Kidney epithelial cell (primary cell): ENCODE measurements around the gene C1QTNF1. TPM values are rescaled to one million over a fixed set of nuclear protein-coding genes. Genes with fewer than 3 reads are reported as not detected.

Source experiments
- DNase-seq: peaks from one replicate; pipeline ENCODE4 v3.0.0-alpha.2; 2010; ENCODE audit warnings: low read depth
- H3K27me3 ChIP-seq: 2 replicates; pipeline ENCODE4 v1.6.0; 2011; ENCODE audit warnings: low read length; ENCODE audit not compliant: control insufficient read depth, insufficient read depth
- H3K36me3 ChIP-seq: 2 replicates; pipeline ENCODE4 v1.5.1; 2011; ENCODE audit warnings: low read length; ENCODE audit not compliant: control insufficient read depth, insufficient read depth
- H3K4me3 ChIP-seq: 2 replicates; pipeline ENCODE4 v1.5.1; 2011; ENCODE audit warnings: low read depth, mild to moderate bottlenecking, control low read depth, low read length
- CTCF ChIP-seq: IDR thresholded peaks from 2 replicates; pipeline ENCODE4 v1.5.1; 2011; ENCODE audit warnings: mild to moderate bottlenecking, moderate library complexity, low read length, control low read depth, inconsistent platforms; ENCODE audit not compliant: insufficient read depth, poor library complexity, severe bottlenecking
- total RNA-seq: library from RNA; depleted of rRNA; stranded (reverse); fragments of >200 nt; gene quantifications from 2 replicates; pipeline ENCODE4 v1.2.3, GENCODE V29; 2015

Gene C1QTNF1
- total RNA-seq, 1 donor from 2014 or later: 4.6 TPM

- H3K36me3 ChIP-seq: peaks cover 1% of the 10 kb centered on the region
- no peak for TF ChIP-seq CTCF
- no peaks in the 10 kb centered on the region for H3K27me3 ChIP-seq
- H3K4me3 ChIP-seq: peak within 1 kb of the TSS; percentile 32
- DNase-seq: peak; percentile 51
Measured at GRCh38 chr17:78979780-78980623, 44.0 kb upstream of the C1QTNF1 start, which contains the start of gene LGALS3BP. Gene LGALS3BP, minus strand, starts transcription at chr17:78979923. Its CDS starts 2,732 bp downstream, at chr17:78977191.

GRCh38 chr17:78980624-78980972 lies 43.4 kb upstream of the C1QTNF1 start:
- peaks cover 1% of the 10 kb centered on the region for H3K36me3 ChIP-seq
- TF ChIP-seq CTCF: no peak
- H3K27me3 ChIP-seq: no peaks in the 10 kb centered on the region
- no peak for DNase-seq
- no peak overlapping the region for H3K4me3 ChIP-seq

- TF ChIP-seq CTCF: no peak
- no peaks in the 10 kb centered on the region for H3K27me3 ChIP-seq
- peaks cover 1% of the 10 kb centered on the region for H3K36me3 ChIP-seq
- DNase-seq: no peak
- H3K4me3 ChIP-seq: no peak overlapping the region
Measured at GRCh38 chr17:78981010-78981888, 42.7 kb upstream of the C1QTNF1 start.

GRCh38 chr17:78985395-78985794 lies 38.6 kb upstream of the C1QTNF1 start:
- H3K36me3 ChIP-seq: no peaks in the 10 kb centered on the region
- H3K4me3 ChIP-seq: no peak overlapping the region
- H3K27me3 ChIP-seq: no peaks in the 10 kb centered on the region
- TF ChIP-seq CTCF: no peak
- DNase-seq: no peak

- no peaks in the 10 kb centered on the region for H3K27me3 ChIP-seq
- DNase-seq: no peak
- TF ChIP-seq CTCF: no peak
- H3K4me3 ChIP-seq: no peak overlapping the region
- H3K36me3 ChIP-seq: no peaks in the 10 kb centered on the region
Measured at GRCh38 chr17:78986048-78986648, 37.8 kb upstream of the C1QTNF1 start.
